Astrocyte (in vitro differentiated cells and primary cell): ENCODE measurements around the gene ACTR1A. TPM values are rescaled to one million over a fixed set of nuclear protein-coding genes. Genes with fewer than 3 reads are reported as not detected.

ENCODE experiments used
- DNase-seq: peaks from one replicate; pipeline ENCODE4 v3.0.0-alpha.2; 2010; ENCODE audit warnings: low read depth
- FAIRE-seq: peaks from 2 replicates; lab custom pipeline; 2011; peaks lifted over from hg19 to GRCh38; lab: Jason Lieb, UNC
- H2AFZ ChIP-seq: 2 replicates; pipeline ENCODE4 v1.6.0; 2012; ENCODE audit warnings: low read depth, low read length, inconsistent platforms
- H3K27ac ChIP-seq: 2 replicates; pipeline ENCODE4 v1.5.1; 2011; ENCODE audit warnings: low read depth, low read length, inconsistent platforms
- H3K27me3 ChIP-seq: 2 replicates; pipeline ENCODE4 v1.6.0; 2011; ENCODE audit warnings: low read length, inconsistent platforms; ENCODE audit not compliant: insufficient read depth
- H3K36me3 ChIP-seq: 2 replicates; pipeline ENCODE4 v1.5.1; 2011; ENCODE audit warnings: low read length, inconsistent platforms; ENCODE audit not compliant: insufficient read depth
- H3K4me1 ChIP-seq: 2 replicates; pipeline ENCODE4 v1.5.1; 2011; ENCODE audit warnings: low read length, inconsistent platforms; ENCODE audit not compliant: insufficient read depth
- H3K4me2 ChIP-seq: 2 replicates; pipeline ENCODE4 v1.6.0; 2012; ENCODE audit warnings: low read length, inconsistent platforms
- H3K4me3 ChIP-seq: 2 replicates; pipeline ENCODE4 v1.5.1; 2011; ENCODE audit warnings: low read depth, mild to moderate bottlenecking, low read length, inconsistent platforms; ENCODE audit not compliant: insufficient read depth
- H3K79me2 ChIP-seq: 2 replicates; pipeline ENCODE4 v1.6.0; 2012; ENCODE audit warnings: mild to moderate bottlenecking, low read length, inconsistent platforms; ENCODE audit not compliant: insufficient read depth
- H3K9ac ChIP-seq: 2 replicates; pipeline ENCODE4 v1.6.0; 2012; ENCODE audit warnings: mild to moderate bottlenecking, low read length, inconsistent platforms
- H3K9me3 ChIP-seq: 2 replicates; pipeline ENCODE4 v1.5.1; 2012; ENCODE audit warnings: low read depth, mild to moderate bottlenecking, low read length, inconsistent platforms; ENCODE audit not compliant: insufficient read depth
- H4K20me1 ChIP-seq: 2 replicates; pipeline ENCODE4 v1.6.0; 2012; ENCODE audit warnings: low read length, inconsistent platforms; ENCODE audit not compliant: insufficient read depth
- H3K27ac Mint-ChIP-seq: one replicate; pipeline ENCODE4 v1.8.0; 2021; ENCODE audit warnings: mild to moderate bottlenecking, mixed read lengths; ENCODE audit not compliant: unreplicated experiment
- H3K27me3 Mint-ChIP-seq: one replicate; pipeline ENCODE4 v1.8.0; 2021; ENCODE audit warnings: low read depth, mixed read lengths; ENCODE audit not compliant: unreplicated experiment
- H3K36me3 Mint-ChIP-seq: one replicate; pipeline ENCODE4 v1.8.0; 2021; ENCODE audit warnings: low read depth, mixed read lengths; ENCODE audit not compliant: unreplicated experiment
- H3K4me1 Mint-ChIP-seq: one replicate; pipeline ENCODE4 v1.8.0; 2021; ENCODE audit warnings: low read depth, mixed read lengths; ENCODE audit not compliant: unreplicated experiment
- H3K4me3 Mint-ChIP-seq: one replicate; pipeline ENCODE4 v1.8.0; 2021; ENCODE audit warnings: mild to moderate bottlenecking, moderate library complexity, mixed read lengths; ENCODE audit not compliant: unreplicated experiment
- H3K9me3 Mint-ChIP-seq: one replicate; pipeline ENCODE4 v1.8.0; 2021; ENCODE audit warnings: mild to moderate bottlenecking, mixed read lengths; ENCODE audit not compliant: unreplicated experiment
- EZH2 ChIP-seq: IDR thresholded peaks from 2 replicates; pipeline ENCODE4 v1.6.1; 2012; ENCODE audit warnings: mild to moderate bottlenecking, low read length, inconsistent platforms; ENCODE audit not compliant: insufficient read depth
- total RNA-seq: library from RNA; stranded (reverse); gene quantifications from 2 replicates; pipeline ENCODE4 v1.2.1, GENCODE V29; 2021
- TF ChIP-seq, protein P1 (sequence below): IDR thresholded peaks from 2 replicates; pipeline ENCODE4 v1.5.1; 2011; ENCODE audit warnings: low read depth, mild to moderate bottlenecking, inconsistent platforms, low read length, moderate library complexity; ENCODE audit not compliant: insufficient read depth

Gene ACTR1A
- total RNA-seq, 1 donor from 2014 or later, result 155 TPM

DNA sequence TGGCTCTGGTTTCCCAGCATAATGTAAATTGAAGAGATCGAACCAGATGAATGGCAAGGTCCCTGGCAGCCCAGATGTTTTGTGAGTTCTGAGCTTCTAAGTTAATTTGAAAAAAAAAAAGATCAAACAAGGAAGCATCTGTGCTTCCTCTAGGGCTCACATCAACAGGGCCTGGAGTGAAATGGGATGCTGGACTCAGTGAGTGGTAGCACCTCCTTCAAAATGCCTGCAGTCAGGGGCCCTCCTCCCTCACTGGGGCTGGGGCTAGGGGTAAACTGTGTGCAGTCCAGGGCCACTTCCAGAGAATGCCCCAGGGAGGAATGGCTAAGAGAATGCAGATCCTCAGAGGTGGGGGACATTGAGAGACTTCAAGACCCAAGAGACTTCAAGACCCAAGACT is 64.1 kb downstream of the ACTR1A start:
- H3K9me3 ChIP-seq, result no peaks in the 10 kb centered on the region
- Mint-ChIP-seq H3K36me3 (no peaks in the 10 kb centered on the region), H3K4me3 (no peak overlapping the region), H3K27me3 (peaks cover 12% of the 10 kb centered on the region), H3K4me1 (peaks cover 6% of the 10 kb centered on the region), H3K27ac (no peak overlapping the region), H3K9me3 (no peaks in the 10 kb centered on the region)
- peaks cover 11% of the 10 kb centered on the region for H3K4me1 ChIP-seq
- H4K20me1 ChIP-seq, result no peaks in the 10 kb centered on the region
- DNase-seq (no peak), FAIRE-seq (no peak)
- no peak overlapping the region for H3K4me3 ChIP-seq
- no peak overlapping the region for H3K27ac ChIP-seq
- TF ChIP-seq, protein P1, sequence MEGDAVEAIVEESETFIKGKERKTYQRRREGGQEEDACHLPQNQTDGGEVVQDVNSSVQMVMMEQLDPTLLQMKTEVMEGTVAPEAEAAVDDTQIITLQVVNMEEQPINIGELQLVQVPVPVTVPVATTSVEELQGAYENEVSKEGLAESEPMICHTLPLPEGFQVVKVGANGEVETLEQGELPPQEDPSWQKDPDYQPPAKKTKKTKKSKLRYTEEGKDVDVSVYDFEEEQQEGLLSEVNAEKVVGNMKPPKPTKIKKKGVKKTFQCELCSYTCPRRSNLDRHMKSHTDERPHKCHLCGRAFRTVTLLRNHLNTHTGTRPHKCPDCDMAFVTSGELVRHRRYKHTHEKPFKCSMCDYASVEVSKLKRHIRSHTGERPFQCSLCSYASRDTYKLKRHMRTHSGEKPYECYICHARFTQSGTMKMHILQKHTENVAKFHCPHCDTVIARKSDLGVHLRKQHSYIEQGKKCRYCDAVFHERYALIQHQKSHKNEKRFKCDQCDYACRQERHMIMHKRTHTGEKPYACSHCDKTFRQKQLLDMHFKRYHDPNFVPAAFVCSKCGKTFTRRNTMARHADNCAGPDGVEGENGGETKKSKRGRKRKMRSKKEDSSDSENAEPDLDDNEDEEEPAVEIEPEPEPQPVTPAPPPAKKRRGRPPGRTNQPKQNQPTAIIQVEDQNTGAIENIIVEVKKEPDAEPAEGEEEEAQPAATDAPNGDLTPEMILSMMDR, result no peak
- TF ChIP-seq EZH2, result no peak
- H3K4me2 ChIP-seq, result no peak overlapping the region
- H3K79me2 ChIP-seq, result no peaks in the 10 kb centered on the region
- peaks cover 7% of the 10 kb centered on the region for H3K27me3 ChIP-seq
- no peak overlapping the region for H3K9ac ChIP-seq
- no peaks in the 10 kb centered on the region for H3K36me3 ChIP-seq
- H2AFZ ChIP-seq, result no peak overlapping the region

DNA sequence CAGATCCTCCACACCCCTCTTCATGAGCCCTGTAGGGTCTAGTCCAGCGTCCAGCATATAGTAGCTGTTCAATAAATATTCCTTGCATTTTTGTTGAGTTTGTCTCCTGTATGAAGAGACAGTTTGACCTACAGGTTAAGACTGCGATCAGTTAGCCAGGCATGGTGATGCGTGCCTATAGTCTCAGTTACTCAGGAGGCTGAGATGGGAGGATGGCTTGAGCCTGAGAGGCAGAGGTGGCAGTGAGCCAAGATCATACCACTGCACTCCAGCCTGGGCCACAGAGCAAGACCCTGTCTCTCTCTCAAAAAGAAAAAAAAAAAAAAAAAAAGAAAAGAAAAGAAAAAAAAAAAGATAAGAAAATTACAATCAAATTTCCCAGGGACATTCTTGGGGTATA is 65.0 kb downstream of the ACTR1A start:
- Mint-ChIP-seq H3K4me3 (no peak overlapping the region), H3K36me3 (no peaks in the 10 kb centered on the region), H3K4me1 (peaks cover 6% of the 10 kb centered on the region), H3K27me3 (peaks cover 12% of the 10 kb centered on the region), H3K9me3 (no peaks in the 10 kb centered on the region), H3K27ac (no peak overlapping the region)
- no peak for DNase-seq
- peaks cover 5% of the 10 kb centered on the region for H3K27me3 ChIP-seq
- H3K9me3 ChIP-seq, result no peaks in the 10 kb centered on the region
- peaks cover 11% of the 10 kb centered on the region for H3K4me1 ChIP-seq
- no peaks in the 10 kb centered on the region for H4K20me1 ChIP-seq
- H3K36me3 ChIP-seq, result no peaks in the 10 kb centered on the region
- no peak for FAIRE-seq
- H3K4me2 ChIP-seq, result no peak overlapping the region
- TF ChIP-seq, protein P1, result no peak
- TF ChIP-seq EZH2, result no peak
- H2AFZ ChIP-seq, result no peak overlapping the region
- no peak overlapping the region for H3K4me3 ChIP-seq
- no peak overlapping the region for H3K27ac ChIP-seq
- no peak overlapping the region for H3K9ac ChIP-seq
- no peaks in the 10 kb centered on the region for H3K79me2 ChIP-seq

DNA sequence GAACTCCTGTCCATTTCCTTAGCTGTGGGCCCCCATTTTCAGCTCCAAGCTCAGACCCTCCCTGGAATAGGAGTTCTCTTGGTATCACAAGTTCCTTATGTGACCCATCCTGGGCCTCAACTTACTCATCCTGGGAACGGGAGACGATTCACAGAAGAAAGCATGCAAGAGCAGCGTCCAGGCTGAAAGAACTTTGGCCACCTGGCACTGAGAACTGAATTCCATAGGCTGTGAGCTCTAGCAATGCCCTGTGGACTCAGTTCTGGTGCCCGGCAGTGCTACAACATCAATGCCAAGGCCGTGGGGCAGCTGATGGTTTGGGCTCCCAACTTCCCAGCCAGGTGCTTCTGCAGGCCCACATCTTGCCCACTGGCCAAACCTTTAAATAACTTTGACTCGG is 66.2 kb downstream of the ACTR1A start:
- DNase-seq (no peak), FAIRE-seq (no peak)
- no peaks in the 10 kb centered on the region for H3K27me3 ChIP-seq
- no peak overlapping the region for H3K27ac Mint-ChIP-seq
- TF ChIP-seq, protein P1, result no peak
- no peak for TF ChIP-seq EZH2
- H2AFZ ChIP-seq, result no peak overlapping the region
- H3K36me3 Mint-ChIP-seq, result no peaks in the 10 kb centered on the region
- peaks cover 18% of the 10 kb centered on the region for H3K4me1 ChIP-seq
- peak overlapping the region; percentile 70 for H3K4me2 ChIP-seq
- H3K79me2 ChIP-seq, result peaks cover 11% of the 10 kb centered on the region
- H3K4me1 Mint-ChIP-seq, result peaks cover 10% of the 10 kb centered on the region
- H3K9me3 ChIP-seq, result no peaks in the 10 kb centered on the region
- no peak overlapping the region for H3K4me3 ChIP-seq
- peaks cover 10% of the 10 kb centered on the region for H3K27me3 Mint-ChIP-seq
- H3K27ac ChIP-seq, result no peak overlapping the region
- peak overlapping the region; percentile 40 for H3K4me3 Mint-ChIP-seq
- no peaks in the 10 kb centered on the region for H3K9me3 Mint-ChIP-seq
- no peaks in the 10 kb centered on the region for H4K20me1 ChIP-seq
- H3K36me3 ChIP-seq, result no peaks in the 10 kb centered on the region
- no peak overlapping the region for H3K9ac ChIP-seq
